ENCODE results near the gene ZNF480.

The ZNF480 gene

GRCh38 chr19:52343548-52343947 is 46.6 kb downstream of the ZNF480 start:
- peak in 1 of 2 experiments; percentile 63 for DNase-seq

GRCh38 chr19:52345162-52345561 is 48.2 kb downstream of the ZNF480 start:
- no peak for DNase-seq

GRCh38 chr19:52351512-52351911 is 54.5 kb downstream of the ZNF480 start:
- DNase-seq, result no peak

- DNase-seq, result no peak
These were observed 69.5 kb downstream of the ZNF480 start for GRCh38 chr19:52366414-52366824.

GRCh38 chr19:52369559-52370340 is 72.8 kb downstream of the ZNF480 start, which contains the start of gene ZNF880:
Gene ZNF880, plus strand, starts transcription at chr19:52369923. Its CDS starts 43 bp downstream, at chr19:52369966.
- DNase-seq, result peak; percentile 67 to 72

- no peak for DNase-seq
These were observed 73.4 kb downstream of the ZNF480 start for GRCh38 chr19:52370341-52370710.

Measured in NCI-H187 (cell line).